ENCODE measurements around the gene SPEG.

SPEG gene

GRCh38 chr2:219519526-219519916 is 84.9 kb downstream of the SPEG start:
- no peak for TF ChIP-seq CTCF (IDR thresholded peaks at IDR 0.05; ENCODE audit: low read depth, low read length, missing control alignments)
- H3K4me3 ChIP-seq (ENCODE audit: low read depth, low read length) = no peak overlapping the region
- in situ Hi-C loops (cut with HindIII; ENCODE audit: low sequenced_read_pairs) = no loop called here
- DNase-seq (ENCODE audit: low read depth) = no peak

- no peak for TF ChIP-seq CTCF (IDR thresholded peaks at IDR 0.05; ENCODE audit: low read depth, low read length, missing control alignments)
- in situ Hi-C loops (cut with HindIII; ENCODE audit: low sequenced_read_pairs) = no loop called here
- no peak for DNase-seq (ENCODE audit: low read depth)
- no peak overlapping the region for H3K4me3 ChIP-seq (ENCODE audit: low read depth, low read length)
These were observed 85.4 kb downstream of the SPEG start for GRCh38 chr2:219520079-219520478.

GRCh38 chr2:219521066-219521880 is 86.6 kb downstream of the SPEG start:
- no peak for DNase-seq (ENCODE audit: low read depth)
- in situ Hi-C loops (cut with HindIII; ENCODE audit: low sequenced_read_pairs) = no loop called here
- TF ChIP-seq CTCF (IDR thresholded peaks at IDR 0.05; ENCODE audit: low read depth, low read length, missing control alignments) = peak; percentile 86
- H3K4me3 ChIP-seq (ENCODE audit: low read depth, low read length) = no peak overlapping the region

- in situ Hi-C loops (cut with HindIII; ENCODE audit: low sequenced_read_pairs) = no loop called here
- TF ChIP-seq CTCF (IDR thresholded peaks at IDR 0.05; ENCODE audit: low read depth, low read length, missing control alignments) = no peak
- no peak for DNase-seq (ENCODE audit: low read depth)
- H3K4me3 ChIP-seq (ENCODE audit: low read depth, low read length) = peak overlapping the region; percentile 23
These were observed 87.7 kb downstream of the SPEG start for GRCh38 chr2:219522111-219523030.

GRCh38 chr2:219523031-219523671 is 88.5 kb downstream of the SPEG start:
- DNase-seq (ENCODE audit: low read depth) = no peak
- TF ChIP-seq CTCF (IDR thresholded peaks at IDR 0.05; ENCODE audit: low read depth, low read length, missing control alignments) = no peak
- in situ Hi-C loops (cut with HindIII; ENCODE audit: low sequenced_read_pairs) = no loop called here
- H3K4me3 ChIP-seq (ENCODE audit: low read depth, low read length) = no peak overlapping the region

GRCh38 chr2:219524817-219525216 is 90.2 kb downstream of the SPEG start:
- no peak for DNase-seq (ENCODE audit: low read depth)
- TF ChIP-seq CTCF (IDR thresholded peaks at IDR 0.05; ENCODE audit: low read depth, low read length, missing control alignments) = no peak
- in situ Hi-C loops (cut with HindIII; ENCODE audit: low sequenced_read_pairs) = loop anchor here (25.0 kb wide), 1 partner anchor 113 kb away; the partner anchor contains the start of gene DES

More at GRCh38 chr2:219524817-219525216, 90.2 kb downstream of the SPEG start:
- no peak overlapping the region for H3K4me3 ChIP-seq (ENCODE audit: low read depth, low read length)

All from astrocyte of the cerebellum (primary cell).